HG03196 (cell line): ENCODE measurements around the gene FOCAD.
A peak's percentile ranks its signal among the peaks of the same experiment; 100 is the strongest.
"Not testable (repeated sequence)": the region's sequence is repeated elsewhere in the genome, so short reads cannot be mapped to it uniquely, and the experiment has no call there.

ENCODE experiments used
- ATAC-seq: cut with Tn5 transposase; IDR thresholded peaks from one replicate; pipeline ENCODE4 v1.9.1; 2021; ENCODE audit not compliant: unreplicated experiment

FOCAD gene, protein sequence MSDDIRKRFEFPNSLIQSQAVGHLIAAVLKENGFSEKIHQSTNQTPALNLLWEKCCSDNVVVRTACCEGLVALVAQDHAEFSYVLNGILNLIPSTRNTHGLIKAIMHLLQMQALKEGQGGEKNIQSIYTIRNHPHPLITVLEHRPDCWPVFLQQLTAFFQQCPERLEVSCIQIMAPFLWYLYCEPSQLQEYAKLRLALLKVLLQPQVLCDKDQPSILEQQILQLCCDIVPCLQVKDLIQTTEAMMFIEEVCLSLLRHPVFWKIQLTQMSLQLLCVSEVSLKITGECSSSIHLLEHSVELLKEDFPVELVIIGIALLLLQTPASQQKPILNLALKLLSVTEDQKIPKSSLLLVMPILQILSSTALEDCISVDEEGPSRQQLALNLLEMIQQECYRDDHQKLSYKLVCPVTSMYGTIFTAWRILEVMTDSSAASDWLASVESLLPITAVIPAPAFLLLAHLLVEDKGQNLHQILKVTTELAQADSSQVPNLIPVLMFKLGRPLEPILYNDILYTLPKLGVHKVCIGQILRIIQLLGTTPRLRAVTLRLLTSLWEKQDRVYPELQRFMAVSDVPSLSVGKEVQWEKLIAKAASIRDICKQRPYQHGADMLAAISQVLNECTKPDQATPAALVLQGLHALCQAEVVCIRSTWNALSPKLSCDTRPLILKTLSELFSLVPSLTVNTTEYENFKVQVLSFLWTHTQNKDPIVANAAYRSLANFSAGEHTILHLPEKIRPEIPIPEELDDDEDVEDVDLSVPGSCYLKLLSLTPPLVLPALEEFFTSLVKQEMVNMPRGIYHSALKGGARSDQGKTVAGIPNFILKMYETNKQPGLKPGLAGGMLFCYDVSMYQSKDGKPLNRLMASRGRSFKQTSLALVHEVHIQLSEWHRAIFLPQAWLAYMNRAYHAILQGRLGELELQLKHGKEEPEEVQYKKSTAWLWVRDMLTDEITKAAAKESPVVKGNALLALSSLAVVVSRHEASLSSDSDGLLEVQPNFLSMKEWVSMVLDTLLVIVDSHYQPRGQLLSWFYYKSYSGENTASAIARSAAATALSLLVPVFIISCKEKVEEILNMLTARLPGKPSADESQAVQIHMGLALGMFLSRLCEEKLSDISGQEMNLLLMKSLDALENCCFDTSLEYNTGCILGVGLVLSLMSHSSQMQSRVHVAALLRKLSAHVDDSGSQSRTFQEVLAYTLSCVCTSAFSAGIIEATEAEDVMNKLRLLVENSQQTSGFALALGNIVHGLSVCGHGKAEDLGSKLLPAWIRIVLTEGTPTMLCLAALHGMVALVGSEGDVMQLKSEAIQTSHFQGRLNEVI (N-terminal part only)

DNA sequence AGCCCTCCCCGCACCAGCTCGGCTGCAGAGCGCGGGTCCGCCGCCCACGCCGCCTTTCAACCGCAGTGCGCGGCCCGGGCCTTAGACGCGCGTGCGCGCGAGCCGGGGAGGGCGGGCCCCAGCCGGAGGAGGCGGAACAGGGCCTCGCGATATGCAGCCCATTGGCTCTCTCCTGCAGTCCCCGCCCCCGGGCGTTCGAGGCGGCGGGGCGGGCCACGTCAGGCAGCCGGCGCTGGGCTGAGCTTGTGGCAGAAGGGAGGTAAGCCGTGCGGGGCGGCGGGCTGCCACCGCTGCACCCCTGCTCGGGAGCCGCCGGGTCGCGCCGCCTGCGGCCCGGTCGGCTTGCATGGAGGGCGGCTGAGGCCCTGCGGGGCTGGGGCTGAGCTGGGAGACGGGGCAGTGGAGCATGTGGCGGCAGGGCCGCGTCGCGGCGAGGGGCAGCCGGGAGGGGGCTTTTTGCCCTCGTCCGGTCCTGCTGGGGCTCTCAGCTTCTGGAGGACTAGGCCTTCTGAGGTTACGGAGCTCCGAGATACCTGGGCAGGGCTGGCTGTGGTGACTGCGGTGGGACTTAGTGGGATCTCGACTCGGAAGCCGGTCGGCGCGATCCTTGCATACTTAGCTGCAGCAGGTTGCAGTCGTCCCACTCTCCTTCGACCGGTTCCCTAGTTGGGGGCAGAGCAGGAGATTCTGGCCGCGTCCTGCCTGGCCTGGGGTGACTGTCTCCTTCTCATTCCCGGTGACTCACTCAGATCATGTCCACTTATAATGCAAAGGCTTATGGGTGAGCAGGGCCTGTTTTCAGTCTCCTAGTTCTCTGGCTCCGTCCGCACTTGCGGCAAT, at the start of gene FOCAD:
Gene FOCAD, plus strand, starts transcription at position 225 of the 840 bp plus-strand sequence. CDS start 31,095 bp downstream, outside the sequence.
- peak; percentile 97 for ATAC-seq

DNA sequence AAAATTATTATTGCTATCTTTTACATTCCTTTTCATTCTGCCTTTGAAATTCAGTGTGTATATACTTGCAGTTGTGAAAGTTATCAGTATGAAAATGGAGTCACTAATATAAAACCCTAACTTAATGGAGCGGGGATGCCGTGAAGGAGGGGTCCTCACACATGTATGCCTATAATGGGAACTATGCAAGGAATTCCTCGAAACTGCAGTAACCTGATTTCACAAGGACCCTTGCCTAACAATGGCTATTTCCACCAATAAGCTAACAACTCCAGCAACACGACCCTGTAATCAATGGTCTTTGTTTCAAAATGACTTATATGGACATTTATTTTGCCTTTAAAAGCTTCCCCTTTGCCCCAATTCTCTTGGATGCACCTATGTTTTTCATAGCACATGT, 49.2 kb upstream of the FOCAD start:
- ATAC-seq = no peak

DNA sequence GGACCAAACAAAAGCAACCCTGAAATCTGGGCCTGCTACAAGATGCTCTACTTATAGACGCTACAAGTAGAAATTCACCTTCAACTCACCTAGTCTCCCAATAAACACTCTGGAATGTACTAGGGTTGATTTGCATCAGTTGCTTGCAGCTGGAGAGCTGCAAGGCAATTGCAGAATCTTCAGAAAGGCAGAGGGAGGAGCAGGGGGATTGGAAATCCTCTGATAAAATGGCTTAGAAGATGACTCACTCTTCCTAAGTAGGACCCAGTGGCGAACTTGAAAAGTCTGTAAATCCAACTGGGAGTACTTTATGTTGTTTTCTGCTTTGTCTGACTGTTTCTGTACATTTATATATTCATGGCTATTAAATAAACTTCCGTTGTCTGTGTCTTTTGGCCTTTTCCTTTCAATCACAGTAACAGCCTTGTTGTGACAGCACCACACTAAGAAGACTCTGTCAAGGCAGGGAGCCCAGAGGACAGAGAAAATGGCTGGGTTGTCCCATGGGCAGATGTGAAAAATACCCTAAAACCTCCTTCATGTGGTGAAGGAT, 47.1 kb upstream of the FOCAD start:
- no peak for ATAC-seq

DNA sequence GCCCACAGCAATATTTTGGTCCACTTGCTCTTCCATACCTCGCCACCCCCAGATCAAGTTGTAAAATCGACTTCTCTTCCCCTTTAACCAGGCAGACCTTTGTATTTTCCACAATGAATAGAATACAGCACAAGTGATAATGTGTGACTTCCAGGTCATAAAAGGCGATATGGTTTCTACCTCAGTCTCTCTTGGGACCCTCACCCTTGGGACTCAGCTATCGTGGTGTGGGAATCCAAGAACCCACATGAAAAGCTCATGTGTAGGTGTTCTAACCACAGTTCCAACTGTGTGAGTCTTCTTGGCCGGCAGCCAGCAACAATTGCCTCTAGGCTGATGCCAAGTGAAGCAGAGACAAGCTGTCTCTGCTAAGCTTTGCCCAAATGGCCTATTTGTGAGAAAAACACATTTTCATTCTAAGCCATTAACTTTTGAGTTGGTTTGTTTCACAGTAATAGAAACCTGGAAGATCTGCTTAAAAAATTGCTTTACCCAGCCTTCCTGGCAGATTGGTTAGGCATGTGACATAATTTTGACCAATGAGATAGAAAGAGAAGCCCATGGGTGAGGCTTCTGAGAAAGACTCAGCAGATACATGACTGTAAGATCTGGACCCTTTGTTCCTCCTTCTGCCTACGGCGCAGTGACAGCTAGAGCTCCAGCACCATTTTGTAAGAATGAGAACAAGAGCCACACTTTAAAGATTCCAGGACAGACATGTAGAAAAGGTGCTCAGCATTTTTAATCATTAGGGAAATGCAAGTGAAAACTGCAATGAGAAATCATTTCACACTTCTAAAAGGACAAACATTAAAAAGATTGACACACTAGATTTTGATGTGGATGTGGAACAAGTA, 43.5 kb upstream of the FOCAD start:
- peak; percentile 89 for ATAC-seq

GRCh38 chr9:20642045-20642444, 42.0 kb upstream of the FOCAD start:
- no peak for ATAC-seq

GRCh38 chr9:20643660-20644059, 40.4 kb upstream of the FOCAD start:
- no peak for ATAC-seq

DNA sequence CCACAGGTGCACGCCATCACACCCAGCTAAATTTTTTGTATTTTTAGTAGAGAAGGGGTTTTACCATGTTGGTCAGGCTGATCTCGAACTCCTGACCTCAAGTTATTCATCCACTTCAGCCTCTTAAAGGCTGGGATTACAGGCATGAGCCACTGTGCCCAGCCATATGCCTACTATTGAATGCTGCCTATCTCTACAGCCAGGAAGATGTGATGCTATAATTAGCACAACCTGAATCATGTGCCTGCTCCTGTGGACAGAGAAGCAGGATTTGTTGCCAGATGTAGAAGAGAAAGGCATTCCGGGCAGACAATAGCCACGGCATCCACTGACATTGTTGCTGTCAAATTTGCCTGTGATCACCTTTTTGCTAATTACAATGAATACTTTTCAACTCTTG, 37.4 kb upstream of the FOCAD start:
- no peak for ATAC-seq

- no peak for ATAC-seq
Measured at GRCh38 chr9:20649381-20649780, 34.7 kb upstream of the FOCAD start.

- ATAC-seq = no peak
Measured at GRCh38 chr9:20650313-20650712, 33.7 kb upstream of the FOCAD start.

DNA sequence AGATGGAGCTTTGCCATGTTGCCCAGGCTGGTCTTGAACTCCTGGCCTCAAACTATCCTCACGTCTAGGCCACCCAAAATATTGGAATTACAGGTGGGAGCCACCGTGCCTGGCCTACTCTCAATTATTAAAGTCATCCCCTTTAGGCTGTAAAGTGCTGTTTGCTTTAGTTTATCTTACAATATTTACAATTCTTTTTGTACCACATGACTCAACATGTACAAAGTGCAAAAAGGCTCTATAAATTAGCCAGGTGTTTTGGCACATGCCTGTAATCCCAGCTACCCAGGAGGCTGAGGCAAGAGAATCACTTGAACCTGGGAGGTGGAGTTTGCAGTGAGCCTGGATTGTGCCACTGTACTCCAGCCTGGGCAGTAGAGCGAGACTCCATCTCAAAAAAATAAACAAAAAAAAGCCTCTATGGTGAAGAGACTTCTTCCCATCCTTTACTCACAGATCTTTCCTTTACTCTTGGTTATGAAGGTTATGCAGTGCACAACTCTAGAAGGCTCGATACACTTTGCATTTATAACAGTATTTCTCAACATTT, 33.2 kb upstream of the FOCAD start:
- no peak for ATAC-seq

DNA sequence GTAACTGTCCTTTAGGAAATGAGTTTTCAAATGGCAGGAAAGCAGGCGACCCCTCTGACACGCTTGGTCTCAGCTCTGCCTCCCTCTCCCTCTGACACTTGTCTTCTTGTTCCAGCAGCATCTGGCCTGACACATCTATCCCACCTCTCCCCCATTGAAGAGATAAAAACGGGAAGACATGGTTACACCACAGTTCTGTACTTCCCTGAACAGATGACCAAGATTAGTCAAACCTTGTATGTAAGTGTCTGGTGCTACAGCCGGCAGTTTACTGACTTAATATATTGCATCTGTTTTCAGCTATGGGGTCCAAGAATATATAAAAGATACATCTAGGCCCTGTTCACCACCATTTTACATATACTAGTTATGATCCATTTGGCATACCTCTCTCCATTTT, 32.1 kb upstream of the FOCAD start:
- no peak for ATAC-seq

GRCh38 chr9:20658246-20658667, 25.8 kb upstream of the FOCAD start:
- not testable (repeated sequence) for ATAC-seq

- ATAC-seq = no peak
Measured at GRCh38 chr9:20658677-20659473, 25.2 kb upstream of the FOCAD start.

DNA sequence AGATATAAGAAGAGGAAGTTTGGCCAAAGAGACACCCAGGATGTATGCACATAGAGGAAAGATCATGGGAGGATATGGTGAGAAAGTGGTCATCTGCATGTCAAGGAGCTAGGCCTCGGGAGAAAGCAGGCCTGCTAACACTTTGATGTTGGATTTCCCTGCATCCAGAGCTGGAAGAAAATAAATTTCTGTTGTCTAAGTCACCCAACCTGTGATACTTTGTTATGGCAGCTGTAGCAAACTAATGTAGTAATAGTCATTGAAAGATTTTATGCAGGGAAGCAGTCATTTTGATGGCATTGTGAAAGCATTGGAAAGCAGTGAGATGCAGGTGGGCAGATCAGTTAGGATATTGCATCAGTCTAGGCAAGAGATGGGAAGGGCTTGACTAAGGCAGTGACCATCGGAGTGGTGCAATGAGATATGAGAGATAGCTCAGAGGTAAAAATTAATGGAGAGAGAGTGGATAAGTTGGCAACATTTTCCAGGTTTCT, 24.5 kb upstream of the FOCAD start:
- no peak for ATAC-seq

DNA sequence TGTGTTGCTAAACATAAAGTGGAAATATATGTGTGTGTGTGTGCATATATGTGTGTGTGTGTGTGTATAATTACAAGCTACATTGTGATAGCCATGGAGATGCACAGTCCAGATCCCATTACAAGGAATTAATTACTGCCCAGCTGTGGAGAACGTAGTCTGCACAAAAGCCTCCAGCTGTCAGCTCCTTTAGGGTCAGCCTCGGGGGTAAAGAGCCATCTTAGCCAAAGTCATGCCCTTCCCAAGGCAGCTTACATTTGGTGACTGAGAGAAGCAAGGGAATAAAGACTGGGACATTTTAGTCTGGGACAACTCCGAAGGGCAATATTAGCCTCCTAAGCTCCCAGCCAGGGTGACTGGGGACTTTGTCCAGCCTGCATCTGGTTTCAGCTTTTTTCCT, 21.9 kb upstream of the FOCAD start:
- ATAC-seq = no peak

DNA sequence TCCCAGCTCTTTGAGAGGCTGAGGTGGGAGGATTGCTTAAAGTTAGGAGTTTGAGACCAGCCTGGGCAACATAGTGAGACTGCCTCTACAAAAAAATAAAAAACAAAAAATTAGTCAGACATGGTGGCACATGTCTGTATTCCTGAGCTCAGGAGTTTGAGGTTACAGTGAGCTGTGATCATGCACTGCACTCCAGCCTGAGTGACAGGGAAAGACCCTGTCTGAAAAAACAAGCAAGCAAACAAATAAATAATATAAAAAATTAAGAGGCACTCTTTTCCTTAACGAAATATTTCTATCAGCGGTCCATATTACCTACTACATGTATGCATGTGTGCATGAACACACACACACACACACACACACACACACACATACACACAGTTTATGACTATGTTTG, 20.9 kb upstream of the FOCAD start:
- ATAC-seq = no peak

DNA sequence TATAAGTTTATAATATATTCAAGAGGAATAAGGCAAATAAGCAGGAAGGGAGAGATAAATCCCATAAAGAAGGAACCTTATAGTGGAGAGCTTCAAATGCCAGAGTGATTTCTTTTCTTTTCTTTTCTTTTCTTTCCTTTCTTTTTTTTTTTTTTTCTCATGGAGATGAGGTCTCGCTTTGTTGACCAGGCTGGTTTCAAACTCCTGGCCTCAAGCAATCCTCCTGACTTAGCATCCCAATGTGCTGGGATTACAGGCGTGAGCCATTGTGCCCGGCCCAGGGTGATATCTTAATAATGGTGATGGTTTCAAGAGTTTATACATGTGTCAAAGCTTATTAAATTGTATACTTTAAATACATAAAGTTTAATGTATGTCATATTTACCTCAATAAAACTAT, 19.6 kb upstream of the FOCAD start:
- no peak for ATAC-seq

DNA sequence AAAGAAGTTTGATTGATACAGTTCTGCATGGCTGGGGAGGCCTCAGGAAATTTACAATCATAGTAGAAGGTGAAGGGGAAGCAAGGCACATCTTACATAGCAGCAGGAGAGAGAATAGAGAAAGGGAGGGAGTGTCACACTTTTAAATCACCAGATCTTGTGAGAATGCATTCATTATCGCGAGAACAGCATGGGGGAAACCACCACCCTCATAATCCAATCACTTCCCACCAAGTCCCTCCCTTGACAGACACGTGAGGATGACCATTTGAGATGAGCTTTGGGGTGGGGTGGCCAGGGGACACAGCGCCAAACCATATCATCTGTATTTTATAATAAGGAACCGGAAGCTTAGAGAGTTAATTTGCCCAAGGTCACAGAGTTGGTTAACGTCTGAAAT, 13.7 kb upstream of the FOCAD start:
- no peak for ATAC-seq
